ENCODE measurements around the gene HYLS1.

Gene HYLS1

DNA sequence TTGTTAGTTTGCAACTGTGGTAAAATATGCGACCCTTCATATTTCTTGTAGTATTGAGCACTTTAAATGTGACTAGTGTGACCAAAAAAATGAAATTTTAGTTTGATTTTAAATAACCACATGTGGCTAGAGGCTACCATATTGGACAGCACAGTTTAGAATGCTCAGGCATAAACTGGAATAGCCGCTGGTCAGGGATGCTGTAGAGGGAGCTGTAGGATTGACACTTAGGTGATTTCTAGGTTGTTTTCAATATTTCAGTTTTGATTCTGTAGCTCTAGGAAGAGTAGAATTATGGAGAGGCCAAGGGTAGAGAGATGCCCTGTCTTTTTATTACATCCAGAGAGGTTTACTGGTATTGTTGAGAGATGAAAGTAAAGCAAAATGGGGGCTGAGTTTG lies 47.6 kb downstream of the HYLS1 start:
- DNase-seq = no peak

DNA sequence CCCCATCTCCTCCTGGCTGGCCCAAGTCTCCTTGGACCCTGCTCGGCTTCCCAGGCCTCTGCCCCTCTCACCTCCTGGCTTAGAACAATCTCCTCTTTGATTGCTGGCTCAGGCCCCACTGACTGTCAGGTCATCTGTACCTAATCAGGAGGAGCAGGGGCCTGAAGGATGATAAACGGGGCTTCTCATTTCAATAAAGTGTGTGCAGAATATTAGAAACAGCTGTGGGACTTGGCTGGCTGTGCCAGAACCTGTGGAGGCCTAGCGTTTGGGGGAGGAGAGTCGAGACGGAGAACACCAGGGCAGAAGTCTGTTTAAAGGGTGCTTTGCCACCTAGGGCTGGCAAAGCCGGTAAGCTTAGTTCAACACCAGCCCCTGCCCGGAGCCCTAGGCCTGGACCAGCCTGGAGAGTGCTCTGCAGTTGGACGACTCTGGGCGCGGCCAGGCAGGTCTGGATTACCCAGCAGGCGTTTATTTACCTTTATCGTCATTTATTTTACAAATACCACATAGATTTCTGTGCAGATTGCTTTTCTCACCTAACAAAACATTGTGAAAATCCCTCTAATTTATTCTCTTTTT lies 48.2 kb downstream of the HYLS1 start:
- no peak for DNase-seq

DNA sequence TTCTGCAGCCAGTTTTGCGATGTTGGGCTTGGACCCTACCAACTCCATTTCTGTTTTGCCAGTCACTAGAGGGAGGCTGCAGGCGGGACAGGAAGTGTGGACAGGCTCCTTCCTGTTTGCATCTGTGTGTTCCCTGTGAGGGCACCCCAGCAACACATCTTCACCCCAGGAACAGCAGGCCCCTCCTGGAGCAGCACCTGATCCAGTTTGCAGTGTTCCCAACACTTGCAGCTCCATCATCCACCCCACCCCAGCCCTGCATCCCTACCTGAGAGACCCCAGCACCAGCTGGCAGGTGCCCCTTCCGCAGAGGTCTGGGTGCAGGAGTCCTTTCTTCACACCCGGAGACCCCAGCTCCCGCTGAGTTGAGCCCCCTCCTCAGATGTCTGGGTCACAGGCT lies 51.0 kb downstream of the HYLS1 start:
- peak in 1 of 5 donors; percentile 12 for DNase-seq

DNA sequence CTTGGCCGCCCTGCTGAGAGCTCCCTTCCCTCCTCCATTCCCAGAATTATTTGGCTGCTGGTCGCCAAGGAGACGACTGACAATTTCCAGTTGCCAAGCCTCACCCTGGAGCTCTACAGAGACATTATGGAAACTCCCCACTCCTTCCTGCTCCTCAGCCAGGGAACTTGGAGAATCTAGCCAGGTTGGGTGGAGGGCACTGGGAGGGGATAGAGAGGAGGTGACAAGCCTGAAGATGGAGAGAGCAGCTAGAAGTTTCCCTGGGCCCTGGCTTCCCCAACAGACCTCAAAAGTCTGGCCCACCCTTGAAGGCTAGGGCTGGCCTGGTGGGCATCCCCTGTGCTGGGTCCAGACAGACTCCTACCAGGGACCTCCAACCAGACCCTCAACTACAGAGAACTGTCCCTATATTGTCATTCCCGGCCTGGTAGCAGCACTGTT lies 51.6 kb downstream of the HYLS1 start:
- no peak for DNase-seq

DNA sequence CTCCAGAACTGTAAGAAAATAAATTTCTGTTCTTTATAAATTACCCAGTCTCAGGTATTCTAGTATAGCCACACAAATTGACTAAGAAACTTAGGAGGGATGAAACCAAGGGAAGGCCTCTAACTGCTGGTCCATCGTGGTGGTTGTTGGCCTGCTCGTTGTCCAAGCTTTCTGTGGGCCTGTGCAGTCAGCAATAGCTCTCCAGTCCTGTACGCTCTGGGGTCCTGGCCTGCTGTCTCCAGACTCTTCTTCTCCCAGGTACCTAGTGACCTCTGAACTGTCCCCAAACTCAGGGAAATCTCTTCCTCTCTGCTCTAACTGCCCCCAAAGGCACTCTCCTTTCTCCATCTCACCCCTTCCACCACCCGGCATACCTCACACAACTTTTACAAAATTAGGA lies 52.7 kb downstream of the HYLS1 start:
- DNase-seq = no peak

DNA sequence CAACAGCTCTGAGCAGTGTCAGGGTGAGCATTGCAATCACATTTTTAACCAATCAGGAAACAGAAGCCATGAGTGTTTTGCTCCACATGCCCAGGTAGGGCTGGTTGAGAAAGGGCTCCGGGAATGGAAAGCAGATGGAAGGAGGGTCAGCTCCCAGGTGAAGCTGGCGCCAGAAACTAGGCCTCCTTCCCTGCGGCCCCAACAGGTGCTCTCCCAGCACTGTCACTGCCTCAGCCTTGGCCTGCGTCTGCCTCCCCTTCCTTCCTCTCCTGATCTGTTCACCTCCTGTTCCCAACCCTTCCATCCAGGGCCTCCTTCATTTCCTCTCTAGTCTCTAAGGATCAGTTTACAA lies 53.8 kb downstream of the HYLS1 start:
- DNase-seq = no peak

DNA sequence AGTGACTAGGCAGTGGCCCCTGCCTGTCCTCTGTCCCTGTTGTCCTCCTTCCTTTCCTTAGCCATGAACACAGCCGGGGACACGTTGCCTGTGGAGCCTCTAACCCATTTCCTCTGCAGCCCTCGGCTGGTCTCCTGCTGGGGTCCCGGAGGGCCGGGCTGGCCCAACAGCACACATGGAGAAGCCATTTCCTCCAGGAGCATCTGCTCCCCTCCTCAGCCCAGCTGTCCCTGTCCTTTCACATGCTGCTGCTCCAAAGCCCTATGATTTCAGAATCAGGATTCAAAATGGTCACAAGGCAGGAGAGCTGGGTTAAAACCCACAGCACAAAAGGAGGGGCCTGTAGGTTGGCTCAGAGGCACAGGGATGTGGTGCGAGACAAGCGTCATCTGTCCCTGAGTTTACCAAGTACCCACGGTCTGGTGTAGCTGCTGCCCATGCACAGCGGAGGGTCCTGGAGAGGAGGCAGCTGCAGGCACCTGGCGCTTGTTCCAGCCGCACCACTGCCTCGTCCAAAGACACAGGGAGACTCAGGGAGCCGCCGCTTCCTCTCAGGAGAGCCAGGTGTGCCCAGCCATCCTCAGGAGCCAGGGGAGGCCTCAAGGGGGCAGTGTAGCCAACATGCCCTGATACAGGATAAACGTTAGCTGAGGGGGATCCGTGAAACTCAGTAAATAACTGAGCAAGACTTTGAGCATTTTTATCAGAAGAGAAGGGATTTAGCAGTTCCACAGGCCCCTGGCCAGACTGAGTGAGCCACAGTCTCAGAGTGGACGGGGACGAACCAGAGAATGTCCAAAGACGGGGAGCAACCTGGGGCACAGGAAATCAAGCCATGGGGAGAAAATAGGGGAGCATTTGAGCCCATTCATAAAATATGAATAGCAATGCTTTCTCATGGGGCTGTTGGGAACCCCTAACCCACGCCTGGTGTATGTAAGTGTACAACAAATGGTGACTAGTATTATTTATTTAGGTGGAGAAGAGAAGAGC lies 54.4 kb downstream of the HYLS1 start:
- DNase-seq = peak in 3 of 5 donors; percentile 12 to 34 (median 23)

DNA sequence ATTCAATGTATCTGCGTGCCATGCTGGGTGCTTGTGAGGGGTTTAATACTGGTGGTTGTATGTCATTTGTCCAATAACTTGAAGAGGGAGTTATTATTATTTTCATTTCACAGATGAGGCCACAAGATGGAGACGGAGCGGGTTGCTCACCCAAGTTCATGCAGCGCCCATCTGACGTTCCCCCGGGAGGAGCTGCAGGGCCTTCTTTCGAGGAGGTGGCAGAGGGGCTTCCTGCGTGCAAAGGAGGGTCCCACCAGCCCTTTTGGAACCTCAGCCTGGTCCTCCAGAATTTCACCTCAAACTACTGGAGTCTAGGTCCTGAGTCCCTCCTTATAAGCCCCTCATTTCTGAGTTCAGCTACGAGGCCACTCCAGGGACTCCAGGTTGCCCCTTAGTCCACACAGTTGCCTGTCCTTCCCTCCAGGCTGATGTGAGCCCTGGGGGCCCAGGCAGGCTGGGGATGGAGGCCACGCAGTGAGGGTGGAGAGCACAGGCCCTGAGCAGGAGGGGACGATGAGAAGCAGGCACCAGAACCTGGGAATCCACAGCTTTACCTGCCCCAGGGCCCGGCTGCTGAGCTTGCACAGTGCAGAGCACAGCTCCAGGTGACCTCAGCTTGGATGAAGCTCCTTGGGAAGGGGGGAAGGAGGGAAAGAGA lies 55.4 kb downstream of the HYLS1 start:
- DNase-seq = no peak

DNA sequence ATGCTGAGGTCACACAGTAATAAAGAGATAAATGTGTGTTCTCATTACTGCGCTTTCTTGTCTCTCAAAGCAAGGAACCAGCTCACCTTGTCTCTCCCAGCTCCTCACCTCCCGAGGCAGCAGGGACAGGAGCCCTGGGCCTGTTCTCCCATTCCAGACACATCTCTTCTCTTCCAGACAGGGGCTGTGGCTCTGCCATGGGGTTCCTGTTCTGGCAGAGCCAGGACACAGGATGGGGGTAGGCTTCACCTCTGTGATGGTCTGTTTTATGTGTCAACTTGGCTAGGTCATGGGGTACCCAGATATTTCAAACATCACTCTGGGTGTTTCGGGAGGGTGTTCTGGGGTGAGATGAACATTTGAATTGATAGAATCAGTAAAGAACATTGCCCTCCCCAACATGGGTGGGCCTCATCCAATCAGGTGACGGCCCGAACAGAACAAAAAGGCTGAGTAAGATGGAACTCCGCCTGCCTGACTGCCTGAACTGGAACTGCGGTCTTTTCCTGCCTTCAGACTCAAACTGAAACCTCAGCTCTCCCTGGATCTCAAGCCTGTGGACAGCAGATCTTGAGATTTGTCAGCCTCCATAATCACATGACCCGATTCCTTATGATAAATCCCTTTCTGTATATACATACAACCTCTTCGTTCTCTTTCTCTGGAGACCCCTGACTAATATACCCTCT lies 56.3 kb downstream of the HYLS1 start:
- no peak for DNase-seq

DNA sequence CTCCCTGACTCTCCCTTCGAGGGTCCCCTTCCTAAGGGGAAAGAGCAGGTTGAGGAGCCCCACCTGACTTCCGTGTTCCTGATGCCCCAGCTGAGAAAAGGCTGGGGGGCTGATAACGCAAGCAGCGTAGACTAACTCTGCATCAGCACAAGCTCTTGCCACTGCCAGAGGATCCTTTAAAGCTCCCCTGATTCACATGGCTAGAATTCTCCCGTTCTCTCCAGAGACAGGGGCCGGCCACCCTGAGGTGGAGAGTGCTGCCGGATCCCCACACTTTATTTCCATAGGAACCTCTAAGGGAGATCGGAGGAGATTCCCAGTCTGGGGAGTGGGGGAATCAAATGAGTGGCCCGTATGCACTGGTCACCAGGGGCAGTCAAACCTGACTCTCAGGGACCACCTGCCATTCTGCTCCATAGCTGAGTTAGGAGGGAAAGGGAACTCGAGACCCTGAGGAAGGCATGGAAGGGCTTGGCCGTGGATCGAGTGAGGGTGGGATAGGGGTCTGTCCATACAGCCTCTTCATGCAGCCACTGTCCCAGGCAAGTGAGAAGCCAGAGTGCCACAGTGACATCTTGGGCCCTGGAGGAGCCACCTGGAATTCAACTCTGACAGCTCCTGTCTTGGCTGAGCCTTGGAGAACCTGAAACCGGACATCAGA lies 57.0 kb downstream of the HYLS1 start:
- DNase-seq = no peak

DNA sequence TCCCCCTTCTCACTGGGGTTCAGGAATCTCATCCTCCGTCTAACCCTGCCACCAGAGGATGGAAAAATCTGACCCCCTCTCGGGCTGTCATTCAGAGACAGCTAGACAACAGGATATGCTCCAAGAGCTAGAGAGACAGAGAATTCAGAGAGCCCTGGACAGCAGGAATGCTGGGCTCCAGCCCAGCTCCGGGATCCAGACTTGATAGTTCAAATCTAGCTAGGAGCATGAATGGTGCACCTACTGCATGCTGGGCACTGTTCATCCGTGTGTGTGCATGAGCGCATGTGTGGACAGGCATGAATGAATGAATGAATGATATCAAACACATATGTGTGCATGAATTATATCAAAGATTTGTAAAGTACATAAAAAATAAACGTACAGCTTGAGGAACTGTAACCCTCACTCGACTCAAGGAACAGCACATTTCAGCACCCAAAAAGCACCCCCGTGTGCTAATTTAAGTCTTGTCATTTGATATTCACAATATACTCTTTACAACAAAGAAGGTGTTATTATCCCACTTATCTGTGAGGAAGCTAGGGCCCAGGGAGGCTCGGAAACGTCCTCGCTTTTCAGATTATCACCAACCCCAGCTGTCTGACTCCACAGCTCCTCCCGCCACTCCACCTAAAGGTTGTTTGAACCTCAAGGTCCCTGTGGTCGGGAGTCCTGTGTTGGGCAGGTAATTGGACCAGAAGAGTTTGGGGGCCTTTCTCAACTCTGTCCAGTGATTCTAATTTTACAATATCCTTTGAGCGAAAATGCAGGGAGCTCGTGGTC lies 57.7 kb downstream of the HYLS1 start:
- no peak for DNase-seq

DNA sequence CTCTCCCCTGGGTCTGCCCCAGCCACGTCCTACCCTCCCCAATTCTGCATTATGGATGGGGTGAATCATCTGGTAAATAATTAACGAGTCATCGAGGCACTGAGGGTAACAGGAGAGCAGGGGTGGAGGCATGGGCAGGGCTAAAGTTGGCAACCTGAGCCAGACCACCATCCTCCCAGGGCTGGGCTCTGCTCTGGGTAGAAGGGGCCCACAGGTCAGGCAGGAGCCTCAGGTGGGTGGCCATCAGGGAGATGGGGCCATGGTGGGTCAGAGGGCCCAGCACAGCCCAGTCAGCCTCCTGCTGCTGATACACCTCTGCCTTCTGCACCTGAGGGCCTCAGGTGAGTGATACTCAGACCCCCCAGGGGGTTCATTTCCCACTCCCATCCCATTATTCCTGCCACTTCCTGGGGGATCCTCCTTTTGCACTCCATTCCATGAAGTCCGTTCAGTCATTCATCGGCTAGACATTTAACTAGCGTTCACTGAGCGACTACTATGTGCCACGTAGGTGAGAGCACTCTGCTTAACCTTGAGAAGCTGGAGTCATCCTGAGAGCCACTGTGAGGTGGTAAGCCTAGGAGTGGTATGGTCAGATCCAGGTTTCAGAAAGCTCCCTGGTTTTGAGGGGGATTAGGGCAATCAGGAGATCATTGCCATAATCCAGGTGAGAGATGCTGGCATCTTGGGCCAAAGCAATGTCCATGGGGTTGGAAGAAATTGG lies 58.5 kb downstream of the HYLS1 start, which contains the start of gene VSIG10L2:
VSIG10L2 (plus strand) TSS at position 248 of the 724 bp plus-strand sequence; CDS start at position 260, 12 bp downstream.
- no peak for DNase-seq

DNA sequence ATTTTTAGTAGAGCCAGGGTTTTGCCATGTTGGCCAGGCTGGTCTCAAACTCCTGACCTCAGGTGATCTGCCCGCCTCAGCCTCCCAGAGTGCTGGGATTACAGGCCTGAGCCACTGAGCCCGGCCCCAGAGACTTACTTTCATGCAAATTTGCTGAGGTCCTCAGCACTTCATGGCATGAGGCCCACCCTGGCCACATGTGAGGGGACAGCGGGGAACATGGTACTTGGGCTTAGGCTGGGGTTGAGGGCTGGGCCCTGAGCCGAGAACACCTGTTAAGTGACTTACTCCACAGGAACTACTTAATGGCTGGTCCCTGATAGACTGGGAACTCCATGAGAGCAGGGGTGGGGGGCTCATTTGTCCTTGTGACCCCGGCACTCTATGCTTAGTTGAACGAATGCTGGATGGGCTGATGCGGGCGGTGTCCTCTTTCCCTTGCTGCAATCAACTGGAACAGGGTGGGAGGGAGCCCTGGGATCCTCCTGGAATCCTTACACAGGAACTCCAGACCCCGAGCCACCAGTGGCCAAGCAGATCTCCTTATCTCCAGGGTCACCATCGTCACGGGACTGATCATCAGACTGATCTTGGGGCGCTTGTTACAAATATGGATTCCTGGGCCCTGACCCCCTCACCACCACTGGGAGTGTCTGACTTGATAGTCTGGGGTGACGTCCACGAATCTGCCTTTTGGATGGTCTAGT lies 59.4 kb downstream of the HYLS1 start:
- DNase-seq = no peak

DNA sequence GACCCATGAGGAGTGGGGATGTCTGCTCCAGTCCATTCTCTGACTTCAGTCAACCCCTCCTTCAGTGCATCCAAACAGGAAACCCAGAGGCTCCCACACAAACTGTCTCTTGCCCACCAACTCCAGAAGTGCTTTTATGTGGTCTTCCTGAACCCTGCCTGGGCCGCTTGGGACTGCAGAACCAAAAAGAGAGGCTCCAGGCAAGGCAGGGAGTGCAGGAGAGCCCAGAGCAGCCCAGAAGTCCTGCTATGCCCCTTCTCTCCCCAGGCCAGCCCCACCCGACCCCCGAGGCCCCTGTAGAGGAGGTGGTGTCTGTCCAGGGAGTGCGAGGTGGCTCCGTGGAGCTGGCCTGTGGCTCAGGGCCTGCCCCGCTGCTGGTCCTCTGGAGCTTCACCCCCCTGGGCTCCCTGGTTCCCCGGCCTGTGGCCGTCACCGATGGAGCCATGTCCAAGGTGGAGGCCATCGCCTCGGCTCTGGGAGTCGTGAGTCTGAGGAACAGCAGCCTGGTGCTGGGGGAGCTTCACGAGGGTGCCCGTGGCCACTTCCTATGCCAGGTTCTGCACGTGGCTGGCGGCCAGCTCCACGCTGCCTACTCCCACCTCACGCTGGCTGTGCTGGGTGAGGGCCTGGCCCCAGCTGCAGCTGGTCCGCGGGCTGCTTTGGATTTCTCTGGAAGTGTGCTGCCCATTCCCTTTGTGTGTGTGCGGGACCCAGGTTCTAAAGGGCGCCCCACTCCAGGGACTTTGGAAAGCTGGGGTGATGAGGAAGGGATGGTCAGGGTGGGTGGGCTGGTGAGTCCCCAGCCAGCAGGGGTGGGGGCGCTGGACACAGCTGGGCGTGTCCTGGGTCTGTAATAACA lies 60.2 kb downstream of the HYLS1 start:
- DNase-seq = no peak

DNA sequence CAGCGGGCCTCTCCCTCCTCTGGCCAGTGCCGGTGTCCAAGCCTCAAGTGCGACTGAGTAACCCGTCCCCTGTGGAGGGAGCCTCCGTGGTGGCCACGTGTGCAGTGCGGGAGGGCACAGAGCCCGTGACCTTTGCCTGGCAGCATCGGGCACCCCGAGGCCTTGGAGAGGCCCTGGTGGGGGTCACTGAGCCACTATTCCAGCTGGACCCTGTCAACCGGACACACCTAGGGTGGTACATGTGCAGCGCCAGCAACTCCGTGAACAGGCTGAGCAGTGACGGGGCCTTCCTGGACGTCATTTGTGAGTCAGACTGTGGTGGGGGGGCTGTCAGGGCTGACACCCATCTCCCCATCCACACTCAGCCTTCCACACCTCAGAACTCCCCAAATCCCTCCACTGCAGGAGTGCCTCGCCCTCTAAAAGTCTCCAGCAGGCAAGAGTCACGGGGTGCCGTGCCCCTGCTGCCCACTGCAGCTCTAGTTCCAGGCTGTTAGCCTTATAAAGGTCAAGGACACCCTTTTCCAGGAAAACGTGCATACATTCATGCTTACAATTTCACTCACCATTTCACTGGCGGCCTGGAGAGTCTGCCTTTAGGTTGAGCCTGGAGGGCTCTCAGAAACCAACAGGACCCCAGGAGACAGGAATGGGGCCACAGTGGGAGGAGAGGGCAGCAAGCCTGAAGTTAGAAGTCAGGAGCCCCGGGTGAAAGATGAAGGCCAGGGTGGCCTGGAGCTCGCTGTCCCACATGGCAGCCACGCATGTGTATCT lies 61.0 kb downstream of the HYLS1 start:
- no peak for DNase-seq

DNA sequence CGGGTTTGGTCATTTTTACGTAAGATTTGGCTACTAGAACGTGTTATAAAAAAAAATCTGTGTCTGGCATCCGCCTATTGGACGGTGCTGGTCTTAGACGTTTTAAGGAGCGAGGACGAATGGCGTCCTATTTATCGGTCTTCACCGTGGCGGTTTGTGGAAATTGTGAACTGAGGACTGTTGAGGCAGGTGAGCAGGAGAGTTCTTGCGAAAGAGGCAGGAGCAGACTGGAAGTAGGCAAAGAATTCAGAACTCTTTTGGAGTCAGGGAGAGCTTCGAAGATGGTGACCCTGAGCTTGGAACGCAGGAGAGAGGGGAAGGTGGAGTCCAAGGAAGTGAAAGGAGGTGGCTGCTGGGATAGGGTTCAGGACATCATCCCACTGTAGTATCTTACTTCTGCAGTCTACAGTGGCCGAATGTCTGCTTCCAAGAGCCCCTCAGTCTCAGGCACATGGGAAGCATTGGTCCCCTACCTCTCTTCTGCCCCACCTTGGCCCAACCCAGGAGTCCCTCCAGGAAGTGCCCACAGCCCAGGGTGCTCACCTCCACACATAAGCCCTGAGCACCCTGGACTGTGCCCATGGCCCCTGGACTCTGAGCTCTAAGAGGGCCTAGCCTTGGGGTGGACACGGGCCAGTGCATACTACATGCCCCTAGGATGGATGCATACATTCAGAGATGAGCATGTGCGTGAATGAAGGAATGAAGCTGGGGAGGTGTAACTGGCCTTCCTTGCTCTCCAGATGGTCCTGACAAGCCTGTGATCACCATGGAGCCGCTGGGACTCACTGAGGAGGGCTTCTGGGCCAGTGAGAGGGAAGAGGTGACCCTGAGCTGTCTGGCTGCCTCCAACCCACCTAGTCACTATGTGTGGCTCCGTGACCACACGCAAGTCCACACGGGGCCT lies 62.1 kb downstream of the HYLS1 start:
- DNase-seq = no peak

DNA sequence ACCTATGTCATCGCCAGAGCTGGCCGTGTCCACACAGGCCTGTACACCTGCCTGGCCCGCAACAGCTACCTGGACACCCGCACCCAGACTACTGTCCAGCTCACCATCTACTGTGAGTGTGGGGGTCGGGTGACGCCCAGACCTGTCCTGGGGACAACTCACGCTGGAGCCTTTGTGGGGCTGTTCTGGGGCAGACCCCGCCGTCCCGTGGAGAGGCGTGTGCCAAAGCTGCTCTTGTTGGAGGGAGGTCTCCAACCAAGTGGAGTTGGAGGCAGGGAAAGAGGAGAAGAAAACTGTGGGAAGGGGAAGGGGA lies 62.7 kb downstream of the HYLS1 start:
- DNase-seq = no peak

All from T-helper 1 cell (primary cell).